H1 (cell line): ENCODE data around the gene IL1RAP. TPM values are rescaled to one million over a fixed set of nuclear protein-coding genes. Genes with fewer than 3 reads are reported as not detected.

Source experiments
- CTCF ChIA-PET: fragments of 300-600 bp; sonication (Branson Sonifier 250); formaldehyde crosslinking; loops from one replicate; lab custom pipeline; 2021; ENCODE audit not compliant: partially characterized antibody; lab: Charles Lee
- POLR2A ChIA-PET: fragments of 300-600 bp; sonication (Branson Sonifier 250); formaldehyde crosslinking; loops from one replicate; lab custom pipeline; 2021; ENCODE audit warnings: inconsistent platforms; ENCODE audit not compliant: partially characterized antibody; lab: Charles Lee
- DNase-seq, 2 experiments: peaks; one replicate each; pipeline versions ENCODE4 v3.0.0 to v3.0.0-alpha.2; 2010 to 2022; ENCODE audit warnings: low spot score in 2 of 2, low read depth in 1 of 2, mixed read lengths in 1 of 2
- FAIRE-seq: peaks from 2 replicates; lab custom pipeline; 2011; peaks lifted over from hg19 to GRCh38; lab: Jason Lieb, UNC
- H2AFZ ChIP-seq: 2 replicates; pipeline ENCODE4 v1.8.1; 2012; ENCODE audit warnings: low read length, inconsistent platforms
- H2AK5ac ChIP-seq: 2 replicates; pipeline ENCODE4 v1.6.1; 2013; ENCODE audit warnings: low read depth, low read length
- H2BK120ac ChIP-seq: replicated peaks from 2 replicates; pipeline ENCODE3; 2013; ENCODE audit warnings: low read depth, low read length, inconsistent platforms
- H2BK12ac ChIP-seq: 2 replicates; pipeline ENCODE4 v1.6.1; 2013; ENCODE audit warnings: low read depth, low read length
- H2BK15ac ChIP-seq: 2 replicates; pipeline ENCODE4 v1.6.1; 2013; ENCODE audit warnings: low read length
- H2BK20ac ChIP-seq: 2 replicates; pipeline ENCODE4 v1.6.1; 2013; ENCODE audit warnings: low read length
- H2BK5ac ChIP-seq: 2 replicates; pipeline ENCODE4 v1.6.1; 2013; ENCODE audit warnings: low read depth, low read length
- H3K14ac ChIP-seq: 2 replicates; pipeline ENCODE4 v1.6.1; 2013; ENCODE audit warnings: inconsistent platforms; ENCODE audit not compliant: insufficient read length
- H3K18ac ChIP-seq: 2 replicates; pipeline ENCODE4 v1.6.1; 2013; ENCODE audit warnings: low read length; ENCODE audit errors: extremely low read depth
- H3K23ac ChIP-seq: 2 replicates; pipeline ENCODE4 v1.6.1; 2013; ENCODE audit warnings: inconsistent platforms; ENCODE audit not compliant: insufficient read length
- H3K23me2 ChIP-seq: 2 replicates; pipeline ENCODE4 v1.6.1; 2013; ENCODE audit warnings: low read depth, low read length
- H3K27ac ChIP-seq: 2 replicates; pipeline ENCODE4 v1.6.1; 2011; ENCODE audit warnings: low read depth, low read length, inconsistent platforms
- H3K27me3 ChIP-seq, 4 experiments: replicated peaks in 1 of 4; 1 replicate in 1 of 4; 2 replicates in 3 of 4; pipeline versions ENCODE4 v1.6.1 to v1.8.1; 2011 to 2013; ENCODE audit warnings: low read length in 3 of 4, mild to moderate bottlenecking in 3 of 4, inconsistent platforms in 2 of 4, mixed read lengths in 2 of 4, moderate library complexity in 1 of 4; ENCODE audit not compliant: control insufficient read depth in 3 of 4, insufficient read depth in 3 of 4; ENCODE audit errors: extremely low read depth in 1 of 4
- H3K36me3 ChIP-seq, 4 experiments: 2 replicates each; pipeline versions ENCODE4 v1.6.1 to v1.8.1; 2011 to 2013; ENCODE audit warnings: mild to moderate bottlenecking in 4 of 4, low read length in 3 of 4, moderate library complexity in 2 of 4, control low read depth in 1 of 4, inconsistent platforms in 1 of 4; ENCODE audit not compliant: insufficient read depth in 4 of 4, control insufficient read depth in 2 of 4
- H3K4ac ChIP-seq: replicated peaks from 2 replicates; pipeline ENCODE3; 2013; ENCODE audit warnings: low read length, low read depth, mixed read lengths, inconsistent platforms; ENCODE audit not compliant: insufficient read length
- H3K4me1 ChIP-seq, 4 experiments: replicated peaks in 1 of 4; 1 replicate in 1 of 4; 2 replicates in 3 of 4; pipeline versions ENCODE4 v1.6.1 to v1.8.1; 2011 to 2013; ENCODE audit warnings: low read length in 3 of 4, inconsistent platforms in 2 of 4, mixed read lengths in 1 of 4; ENCODE audit not compliant: insufficient read depth in 4 of 4, control insufficient read depth in 3 of 4
- H3K4me2 ChIP-seq, 2 experiments: 2 replicates each; pipeline versions ENCODE4 v1.6.1 to v1.8.1; 2011 to 2013; ENCODE audit warnings: low read depth in 2 of 2, low read length in 2 of 2, control low read depth in 1 of 2, inconsistent platforms in 1 of 2, mild to moderate bottlenecking in 1 of 2; ENCODE audit not compliant: insufficient read depth in 1 of 2
- H3K4me3 ChIP-seq, 4 experiments: fragments of 200-600, 300-600 bp in 1 of 4; sonication (generic), shearing (Covaris generic), sonication (Bioruptor Twin) in 1 of 4; 2 replicates each; pipeline versions ENCODE4 v1.5.1 to v1.8.1; 2011 to 2016; ENCODE audit warnings: low read length in 4 of 4, low read depth in 3 of 4, control low read depth in 2 of 4, inconsistent platforms in 2 of 4, mild to moderate bottlenecking in 2 of 4, mixed read lengths in 1 of 4, moderate library complexity in 1 of 4; ENCODE audit not compliant: insufficient read depth in 2 of 4; ENCODE audit errors: extremely low read depth in 1 of 4
- H3K56ac ChIP-seq: replicated peaks from 2 replicates; pipeline ENCODE3; 2013; ENCODE audit warnings: low read depth, mild to moderate bottlenecking, mixed read lengths, low read length, inconsistent platforms; ENCODE audit not compliant: insufficient read length
- H3K79me1 ChIP-seq: 2 replicates; pipeline ENCODE4 v1.6.1; 2013; ENCODE audit warnings: low read depth, low read length, control low read depth
- H3K79me2 ChIP-seq, 2 experiments: 2 replicates each; pipeline versions ENCODE4 v1.6.1 to v1.8.1; 2012 to 2013; ENCODE audit warnings: low read length in 2 of 2, mild to moderate bottlenecking in 2 of 2, inconsistent platforms in 1 of 2; ENCODE audit not compliant: insufficient read depth in 2 of 2, control insufficient read depth in 1 of 2
- H3K9ac ChIP-seq, 4 experiments: replicated peaks in 1 of 4; 1 replicate in 1 of 4; 2 replicates in 3 of 4; pipeline versions ENCODE4 v1.6.1 to v1.8.1; 2011 to 2013; ENCODE audit warnings: low read depth in 3 of 4, low read length in 3 of 4, control low read depth in 2 of 4, mild to moderate bottlenecking in 2 of 4, moderate library complexity in 2 of 4, inconsistent platforms in 1 of 4; ENCODE audit errors: extremely low read depth in 1 of 4
- H3K9me3 ChIP-seq, 2 experiments: 2 replicates each; pipeline versions ENCODE4 v1.6.1 to v1.8.1; 2012 to 2013; ENCODE audit warnings: mild to moderate bottlenecking in 2 of 2, moderate library complexity in 2 of 2, control low read depth in 1 of 2, inconsistent platforms in 1 of 2, low read depth in 1 of 2, low read length in 1 of 2, mixed read lengths in 1 of 2; ENCODE audit not compliant: insufficient read depth in 2 of 2
- H4K20me1 ChIP-seq, 2 experiments: replicated peaks in 1 of 2; 2 replicates each; pipeline versions ENCODE3 to v1.8.1; 2011 to 2013; ENCODE audit warnings: inconsistent platforms in 2 of 2, low read length in 2 of 2, mild to moderate bottlenecking in 1 of 2; ENCODE audit not compliant: insufficient read depth in 2 of 2, control insufficient read depth in 1 of 2
- H4K5ac ChIP-seq: 2 replicates; pipeline ENCODE4 v1.6.1; 2013; ENCODE audit warnings: low read length, low read depth, mixed read lengths, inconsistent platforms; ENCODE audit not compliant: insufficient read length
- H4K8ac ChIP-seq: 2 replicates; pipeline ENCODE4 v1.8.0; 2013; ENCODE audit warnings: mild to moderate bottlenecking, moderate library complexity, low read length, inconsistent platforms; ENCODE audit not compliant: insufficient read depth; ENCODE audit errors: extremely low read depth
- H4K91ac ChIP-seq: replicated peaks from 2 replicates; pipeline ENCODE3; 2013; ENCODE audit warnings: low read length, mixed read lengths, inconsistent platforms; ENCODE audit not compliant: insufficient read length
- BACH1 ChIP-seq: IDR thresholded peaks from 2 replicates; pipeline ENCODE4 v1.6.1; 2012; ENCODE audit warnings: low read length, improper control_type of control experiment
- CREB1 ChIP-seq: IDR thresholded peaks from 2 replicates; pipeline ENCODE4 v1.6.1; 2012; ENCODE audit warnings: inconsistent platforms
- CTCF ChIP-seq, 3 experiments: IDR thresholded peaks; 1 replicate in 2 of 3; 2 replicates in 1 of 3; pipeline versions ENCODE4 v1.5.1 to v1.6.1; 2011; ENCODE audit warnings: low read length in 3 of 3, mild to moderate bottlenecking in 3 of 3, inconsistent platforms in 2 of 3, low read depth in 1 of 3, moderate library complexity in 1 of 3; ENCODE audit not compliant: insufficient read depth in 1 of 3; ENCODE audit errors: control extremely low read depth in 1 of 3
- NANOG ChIP-seq: IDR thresholded peaks from 2 replicates; pipeline ENCODE4 v1.6.1; 2011; ENCODE audit warnings: low read length, low read depth, mild to moderate bottlenecking, inconsistent platforms; ENCODE audit not compliant: insufficient read depth, poor library complexity, severe bottlenecking
- POLR2AphosphoS5 ChIP-seq: IDR thresholded peaks from 2 replicates; pipeline ENCODE4 v1.6.1; 2011; ENCODE audit warnings: low read depth, low read length
- RAD21 ChIP-seq, 2 experiments: IDR thresholded peaks in 1 of 2; conservative IDR thresholded peaks in 1 of 2; 2 replicates each; pipeline ENCODE4 v1.6.1; 2011; ENCODE audit warnings: low read depth in 2 of 2, low read length in 2 of 2, improper control_type of control experiment in 1 of 2, inconsistent platforms in 1 of 2, mild to moderate bottlenecking in 1 of 2, moderate library complexity in 1 of 2
- RBBP5 ChIP-seq: IDR thresholded peaks from 2 replicates; pipeline ENCODE4 v1.7.1; 2012; ENCODE audit warnings: low read depth, mild to moderate bottlenecking, inconsistent platforms, low read length, moderate library complexity, borderline replicate concordance
- SAP30 ChIP-seq: fragments of 300-600 bp; sonication (generic); IDR thresholded peaks from 2 replicates; pipeline ENCODE4 v1.7.1; 2012; ENCODE audit warnings: low read length, moderate library complexity, mild to moderate bottlenecking, inconsistent platforms; ENCODE audit not compliant: insufficient read depth, insufficient replicate concordance
- SP4 ChIP-seq: IDR thresholded peaks from 2 replicates; pipeline ENCODE4 v1.6.1; 2012; ENCODE audit warnings: low read length, inconsistent platforms
- TEAD4 ChIP-seq: IDR thresholded peaks from 2 replicates; pipeline ENCODE4 v1.6.1; 2012; ENCODE audit warnings: low read depth, low read length, inconsistent platforms, mixed read lengths
- WGBS, 2 experiments: shearing (Covaris generic) in 1 of 2; methylation state at CpG; one replicate each; pipeline versions ENCODE4 v1.1.6 to v1.1.7; 2013 to 2015; ENCODE audit warnings: low lambda C conversion rate in 2 of 2, mixed read lengths in 2 of 2, inconsistent platforms in 1 of 2, low coverage in 1 of 2, missing lambda C conversion rate in 1 of 2; ENCODE audit not compliant: insufficient replicate concordance in 2 of 2, insufficient coverage in 1 of 2, insufficient read length in 1 of 2; ENCODE audit errors: extremely low coverage in 1 of 2, missing lambda C conversion rate in 1 of 2; 5-methylcytosine and 5-hydroxymethylcytosine counted together
- polyA plus RNA-seq, 7 experiments: library from polyadenylated mRNA; depleted of rRNA in 3 of 7; stranded (reverse) in 5 of 7; unstranded in 2 of 7; fragments of >200 nt in 5 of 7; fragments of 200-250 nt in 2 of 7; gene quantifications; 1 replicate in 5 of 7; 2 replicates in 1 of 7; 4 replicates in 1 of 7; pipeline versions ENCODE4 v1.2.1 to v1.2.3, GENCODE V29; 2011 to 2013; ENCODE audit warnings: missing spikeins in 2 of 7, mixed read lengths in 2 of 7
- total RNA-seq: library from RNA; stranded (reverse); fragmentation: NEBNext Ultra II Directional; extraction: Animal tissue kit (Norgen Biotek cat#: 25700); gene quantifications from 2 replicates; pipeline ENCODE4 v1.2.1, GENCODE V29; 2021

IL1RAP gene
- total and polyA plus RNA-seq, 2 of the 8 experiments (the other 6 are each of a cell fraction or from before 2014, with no cell fraction given): 2.4 to 3.9 TPM

DNA sequence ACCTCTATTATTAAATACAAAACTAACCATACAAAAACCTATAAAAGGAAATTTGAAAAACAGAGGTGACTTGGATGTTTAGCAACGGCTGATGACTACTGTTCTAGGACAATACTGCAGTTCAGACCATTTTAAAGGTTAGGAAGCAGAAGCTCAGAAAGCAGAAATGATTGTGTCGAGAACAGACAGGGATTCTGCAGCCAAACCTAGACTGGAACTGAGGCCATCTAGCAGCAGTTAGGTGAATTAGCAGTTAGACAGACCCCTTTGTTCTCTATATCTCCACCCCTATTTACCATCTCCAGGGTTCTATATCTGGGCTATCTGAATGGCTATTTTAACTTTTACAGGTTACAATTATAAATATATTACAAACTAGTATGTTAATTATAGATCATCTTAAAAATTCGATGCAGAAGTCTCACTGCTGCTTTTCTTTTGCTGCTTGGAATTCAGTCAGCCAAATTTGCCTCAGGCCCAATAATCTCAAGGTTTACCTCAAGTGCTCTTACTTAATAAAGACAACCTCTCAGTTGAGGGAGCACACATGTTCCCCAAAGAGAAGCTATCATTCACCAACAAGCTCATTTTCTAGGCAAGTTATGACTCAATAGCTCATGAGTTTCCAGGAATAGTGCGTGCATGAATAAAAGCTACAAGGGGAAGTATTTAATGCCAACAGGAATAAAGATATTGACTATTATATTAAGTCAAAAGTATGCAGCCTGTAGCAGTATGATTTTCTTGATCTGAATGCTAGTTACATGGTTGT is 9.3 kb upstream of the IL1RAP start:
- FAIRE-seq (no peak), DNase-seq (no peak)
- Histone ChIP-seq H3K4me1 (no peaks in the 10 kb centered on the region), H4K5ac (no peak overlapping the region), H2BK15ac (no peak overlapping the region), H3K36me3 (no peaks in the 10 kb centered on the region), H2BK120ac (no peak overlapping the region), H2BK5ac (no peak overlapping the region), H3K56ac (no peak overlapping the region), H2BK12ac (no peak overlapping the region), H3K79me2 (no peaks in the 10 kb centered on the region), H2BK20ac (no peak overlapping the region), H3K27ac (no peak overlapping the region), H4K91ac (no peak overlapping the region), H3K27me3 (no peaks in the 10 kb centered on the region), H4K8ac (no peak overlapping the region), H3K18ac (no peak overlapping the region), H3K9ac (no peak overlapping the region), H3K4me2 (no peak overlapping the region), H3K4me3 (no peak overlapping the region), H2AFZ (no peak overlapping the region), H3K23ac (no peak overlapping the region), H3K14ac (no peak overlapping the region), H3K79me1 (no peaks in the 10 kb centered on the region), H2AK5ac (no peak overlapping the region), H3K9me3 (no peaks in the 10 kb centered on the region), H3K23me2 (no peaks in the 10 kb centered on the region), H4K20me1 (no peaks in the 10 kb centered on the region), H3K4ac (no peak overlapping the region)
- POLR2A ChIA-PET: no interaction called here
- CTCF ChIA-PET: interaction anchor here (0.5 to 1.9 kb wide), 12 partner anchors 9 to 280 kb away, joined by 3 to 6 read pairs (median 4); partner anchors contain the start of gene IL1RAP
- 81% methylated on average over 4 of the region's 4 CpGs; no CpG with 5 or more reads in 1 of the 2 experiments for WGBS, 2 experiments
- TF ChIP-seq RAD21 (IDR thresholded peaks at IDR 0.05 in 1 of 2, conservative IDR thresholded peaks at IDR 0.05 in 1 of 2; ENCODE audit: low read depth in 2 of 2, low read length in 2 of 2) (peak; percentile 24 to 33; a peak in 2 of 4 replicates), SAP30 (no peak), NANOG (no peak), CREB1 (no peak), TEAD4 (no peak), POLR2AphosphoS5 (no peak), RBBP5 (no peak), BACH1 (no peak), CTCF (IDR thresholded peaks at IDR 0.05; ENCODE audit: control extremely low read depth in 1 of 3, insufficient read depth in 1 of 3, low read depth in 1 of 3, low read length in 3 of 3) (peak in 2 of 3 experiments; percentile 20 to 41; a peak in 1 of 4 replicates), SP4 (no peak)
